ENCODE results near the gene RDH5.

DNA sequence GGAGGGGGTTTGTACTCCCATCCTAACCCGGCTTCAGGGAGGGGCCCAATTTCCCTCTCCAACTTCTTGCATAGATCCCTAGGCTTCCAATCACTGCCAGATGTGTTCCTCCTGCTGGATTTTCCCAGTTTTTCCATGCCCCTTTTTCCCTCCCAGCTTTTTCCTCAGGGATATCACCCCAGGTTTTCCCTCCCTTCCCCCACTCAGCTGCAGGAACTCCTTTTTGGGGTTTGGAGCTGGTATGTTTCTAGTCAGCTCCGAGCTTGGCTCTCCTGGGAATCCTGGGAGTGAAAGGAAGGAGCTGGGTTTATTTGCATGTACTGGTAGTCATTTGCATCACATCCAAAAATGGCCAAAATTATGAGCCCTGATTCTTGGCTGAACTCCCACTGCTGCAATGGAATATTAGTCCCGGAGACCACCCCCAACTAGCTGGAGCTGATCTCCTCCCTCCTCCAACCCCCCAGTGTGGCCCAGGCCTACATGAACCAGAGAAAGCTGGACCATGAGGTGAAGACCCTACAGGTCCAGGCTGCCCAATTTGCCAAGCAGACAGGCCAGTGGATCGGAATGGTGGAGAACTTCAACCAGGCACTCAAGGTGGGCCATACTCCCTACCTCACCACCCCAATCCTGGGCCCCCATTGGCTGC, 1.4 kb upstream of the RDH5 start:
- no peak for TF ChIP-seq POLR2A (IDR thresholded peaks at IDR 0.05)
- TF ChIP-seq, protein P1, sequence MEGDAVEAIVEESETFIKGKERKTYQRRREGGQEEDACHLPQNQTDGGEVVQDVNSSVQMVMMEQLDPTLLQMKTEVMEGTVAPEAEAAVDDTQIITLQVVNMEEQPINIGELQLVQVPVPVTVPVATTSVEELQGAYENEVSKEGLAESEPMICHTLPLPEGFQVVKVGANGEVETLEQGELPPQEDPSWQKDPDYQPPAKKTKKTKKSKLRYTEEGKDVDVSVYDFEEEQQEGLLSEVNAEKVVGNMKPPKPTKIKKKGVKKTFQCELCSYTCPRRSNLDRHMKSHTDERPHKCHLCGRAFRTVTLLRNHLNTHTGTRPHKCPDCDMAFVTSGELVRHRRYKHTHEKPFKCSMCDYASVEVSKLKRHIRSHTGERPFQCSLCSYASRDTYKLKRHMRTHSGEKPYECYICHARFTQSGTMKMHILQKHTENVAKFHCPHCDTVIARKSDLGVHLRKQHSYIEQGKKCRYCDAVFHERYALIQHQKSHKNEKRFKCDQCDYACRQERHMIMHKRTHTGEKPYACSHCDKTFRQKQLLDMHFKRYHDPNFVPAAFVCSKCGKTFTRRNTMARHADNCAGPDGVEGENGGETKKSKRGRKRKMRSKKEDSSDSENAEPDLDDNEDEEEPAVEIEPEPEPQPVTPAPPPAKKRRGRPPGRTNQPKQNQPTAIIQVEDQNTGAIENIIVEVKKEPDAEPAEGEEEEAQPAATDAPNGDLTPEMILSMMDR (IDR thresholded peaks at IDR 0.05), result no peak
- no peak for TF ChIP-seq POLR2AphosphoS5 (IDR thresholded peaks at IDR 0.05)
- TF ChIP-seq EP300 (IDR thresholded peaks at IDR 0.05), result no peak

All from suprapubic skin (tissue), 4 donors.